Ovary (tissue), 9 donors: ENCODE data around the gene RELL2. TPM values are rescaled to one million over a fixed set of nuclear protein-coding genes. Genes with fewer than 3 reads are reported as not detected.

Experiments
- DNase-seq, 5 donors: peaks; one replicate each; pipeline ENCODE4 v3.0.0-alpha.2; 2019 to 2020
- H3K27ac ChIP-seq, 2 donors: fragments of 200-600 bp; one replicate each; pipeline versions ENCODE4 v1.5.1 to v1.8.0; 2019 to 2022
- H3K27me3 ChIP-seq: fragments of 200-600 bp; one replicate; pipeline ENCODE4 v1.8.0; 2022
- H3K36me3 ChIP-seq: fragments of 200-600 bp; sonication (generic); one replicate; pipeline ENCODE4 v1.5.1; 2019
- H3K4me1 ChIP-seq: one replicate; pipeline ENCODE4 v1.8.1; 2013; ENCODE audit warnings: mild to moderate bottlenecking, moderate library complexity; ENCODE audit not compliant: insufficient read depth
- H3K4me3 ChIP-seq: fragments of 200-600 bp; sonication (generic); one replicate; pipeline ENCODE4 v1.5.1; 2017
- H3K9me3 ChIP-seq, 2 donors: fragments of 200-600 bp in 1 of 2; sonication (generic) in 1 of 2; one replicate each; pipeline versions ENCODE4 v1.5.1 to v1.8.1; 2013 to 2019; ENCODE audit warnings: mild to moderate bottlenecking in 1 of 2, moderate library complexity in 1 of 2
- CTCF ChIP-seq, 3 donors: fragments of 450-650 bp in 2 of 3; fragments of 200-600 bp in 1 of 3; IDR thresholded peaks; one replicate each; pipeline versions ENCODE4 v1.5.1 to v1.8.0; 2016 to 2022; ENCODE audit warnings: antibody characterized with exemption in 3 of 3, mild to moderate bottlenecking in 1 of 3
- EP300 ChIP-seq: sonication (generic); formaldehyde crosslinking; IDR thresholded peaks from one replicate; pipeline ENCODE4 v1.6.1; 2017; ENCODE audit warnings: antibody characterized with exemption
- POLR2A ChIP-seq: fragments of 450-650 bp; IDR thresholded peaks from one replicate; pipeline ENCODE4 v1.6.1; 2017; ENCODE audit warnings: antibody characterized with exemption, mild to moderate bottlenecking, moderate library complexity
- WGBS, 3 donors: extraction: QIAGEN DNeasy Blood & Tissue Kit in 1 of 3; methylation state at CpG; one replicate each; pipeline versions ENCODE4 v1.1.5 to v1.1.7; 2013 to 2017; 5-methylcytosine and 5-hydroxymethylcytosine counted together
- intact Hi-C, 4 donors: fragments of 100-400 bp; cut with DNase I; formaldehyde crosslinking; loops; one replicate each; pipeline versions ENCODE4 v1.11.0 to v1.15.1; 2022 to 2023
- polyA plus RNA-seq, 2 donors: library from polyadenylated mRNA; stranded (reverse); fragments of 200-250 nt in 1 of 2; fragments of 350-450 nt in 1 of 2; fragmentation: Illumina TruSeq in 1 of 2; extraction: RNeasy Lipid Tissue Mini Kit (QIAGEN cat#74804) in 1 of 2; gene quantifications; one replicate each; pipeline ENCODE4 v1.2.3, GENCODE V29; 2013 to 2014
- total RNA-seq, 7 donors: library from RNA; depleted of rRNA in 2 of 7; stranded (reverse); fragments of >200 nt in 2 of 7; fragmentation: NEBNext Ultra II Directional in 3 of 7; extraction: Animal tissue kit (Norgen Biotek cat#: 25700) in 3 of 7; gene quantifications; one replicate each; pipeline versions ENCODE4 v1.1.0 to v1.2.4, GENCODE V29; 2016 to 2023
- donor health status: DM: no; HTN: no; CAD: no; lungs with moderate emphysema.
- donor health status: DM: no; HTN: no; CAD: no.
- donor health status: Bipolar disorder and iron deficiency.
- donor health status: DM: yes; HTN: yes; CAD: no.
- donor health status: DM: no; HTN: no; CAD: no.
- donor health status: DM: yes; HTN: yes; CAD: no.

Gene RELL2
- total and polyA plus RNA-seq, 9 donors: 0.58 to 3.0 (median 1.6) TPM; not detected in 1

- 64 to 70% (median 66%) methylated on average over 5 of the region's 5 CpGs for WGBS, 3 donors
- intact Hi-C loops: no loop called here
- no peak for DNase-seq
- Histone ChIP-seq H3K9me3 (no peaks in the 10 kb centered on the region), H3K36me3 (no peaks in the 10 kb centered on the region), H3K27ac (no peak overlapping the region), H3K4me1 (no peaks in the 10 kb centered on the region), H3K4me3 (no peak overlapping the region), H3K27me3 (no peaks in the 10 kb centered on the region)
- no peak for TF ChIP-seq EP300
- TF ChIP-seq POLR2A: no peak
- no peak for TF ChIP-seq CTCF (IDR thresholded peaks at IDR 0.05)
These were observed 38.0 kb downstream of the RELL2 start for GRCh38 chr5:141674747-141675146.

GRCh38 chr5:141675672-141676071 lies 38.9 kb downstream of the RELL2 start:
- no peaks in the 10 kb centered on the region for H3K9me3 ChIP-seq
- no peaks in the 10 kb centered on the region for H3K4me1 ChIP-seq
- intact Hi-C loops: no loop called here
- no peak overlapping the region for H3K27ac ChIP-seq
- no peaks in the 10 kb centered on the region for H3K36me3 ChIP-seq
- H3K27me3 ChIP-seq: no peaks in the 10 kb centered on the region
- no peak for DNase-seq
- H3K4me3 ChIP-seq: no peak overlapping the region
- WGBS, 3 donors: 77 to 87% (median 82%) methylated on average over 4 of the region's 4 CpGs
- TF ChIP-seq EP300: no peak
- no peak for TF ChIP-seq CTCF (IDR thresholded peaks at IDR 0.05)
- no peak for TF ChIP-seq POLR2A

- no peaks in the 10 kb centered on the region for H3K36me3 ChIP-seq
- no peak for TF ChIP-seq CTCF (IDR thresholded peaks at IDR 0.05)
- TF ChIP-seq POLR2A: no peak
- TF ChIP-seq EP300: no peak
- H3K27ac ChIP-seq: no peak overlapping the region
- intact Hi-C loops: no loop called here
- H3K9me3 ChIP-seq: no peaks in the 10 kb centered on the region
- DNase-seq: no peak
- no peak overlapping the region for H3K4me3 ChIP-seq
- no peaks in the 10 kb centered on the region for H3K27me3 ChIP-seq
- H3K4me1 ChIP-seq: no peaks in the 10 kb centered on the region
These were observed 40.6 kb downstream of the RELL2 start for GRCh38 chr5:141677415-141677814.

- H3K9me3 ChIP-seq: no peaks in the 10 kb centered on the region
- H3K4me3 ChIP-seq: no peak overlapping the region
- H3K4me1 ChIP-seq: no peaks in the 10 kb centered on the region
- H3K36me3 ChIP-seq: no peaks in the 10 kb centered on the region
- no peak for DNase-seq
- TF ChIP-seq POLR2A (no peak), EP300 (no peak), CTCF (IDR thresholded peaks at IDR 0.05) (no peak)
- intact Hi-C loops: no loop called here
- H3K27ac ChIP-seq: no peak overlapping the region
- H3K27me3 ChIP-seq: no peaks in the 10 kb centered on the region
- 89 to 96% (median 89%) methylated on average over 10 to 16 of the region's 16 CpGs for WGBS, 3 donors
These were observed 43.4 kb downstream of the RELL2 start for GRCh38 chr5:141680178-141680577.

- DNase-seq: no peak
- no peak for TF ChIP-seq POLR2A
- TF ChIP-seq CTCF (IDR thresholded peaks at IDR 0.05): no peak
- TF ChIP-seq EP300: no peak
- Histone ChIP-seq H3K27ac (no peak overlapping the region), H3K4me3 (no peak overlapping the region), H3K4me1 (no peaks in the 10 kb centered on the region), H3K27me3 (no peaks in the 10 kb centered on the region), H3K36me3 (no peaks in the 10 kb centered on the region), H3K9me3 (no peaks in the 10 kb centered on the region)
- intact Hi-C loops: no loop called here
- WGBS, 3 donors: 60 to 70% (median 67%) methylated on average over 6 of the region's 6 CpGs
These were observed 44.0 kb downstream of the RELL2 start for GRCh38 chr5:141680751-141681201.
